ENCODE data around the gene IGSF3. TPM values are rescaled to one million over a fixed set of nuclear protein-coding genes. Genes with fewer than 3 reads are reported as not detected.

IGSF3 gene
- total and polyA plus RNA-seq, 2 of the 8 experiments (the other 6 are each of a cell fraction or from before 2014, with no cell fraction given), result 30.0 to 32.2 TPM

DNA sequence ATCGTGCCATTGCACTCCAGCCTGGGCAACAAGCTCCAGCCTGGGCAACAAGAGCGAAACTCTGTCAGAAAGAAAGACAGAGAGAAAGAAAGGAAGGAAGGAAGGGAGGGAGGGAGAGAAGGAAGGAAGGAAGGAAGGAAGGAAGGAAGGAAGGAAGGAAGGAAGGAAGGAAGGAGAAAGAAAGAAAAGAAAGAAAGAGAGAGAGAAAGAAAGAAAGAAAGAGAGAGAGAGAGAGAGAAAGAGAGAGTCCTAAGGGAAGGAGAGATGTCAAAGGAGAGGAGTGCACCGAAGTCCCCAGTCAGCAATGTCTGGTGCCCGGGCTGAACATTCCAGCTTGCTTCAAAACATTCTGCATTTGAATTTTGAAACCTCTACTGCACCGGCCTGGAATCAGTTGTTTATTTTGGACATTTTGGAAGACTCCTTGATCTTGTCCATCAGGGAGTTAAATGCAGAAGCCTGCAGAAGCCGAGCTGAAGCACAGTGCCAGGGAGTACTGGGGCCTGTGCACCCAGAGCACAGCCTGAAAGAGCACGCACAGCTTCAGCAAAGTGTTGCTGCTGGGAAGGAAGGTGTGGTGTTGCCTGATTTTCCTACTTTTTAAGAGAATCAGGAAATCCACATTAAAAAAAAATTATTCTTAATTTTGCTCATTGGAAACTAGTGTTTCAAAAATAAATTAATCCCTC, 3.7 kb upstream of the IGSF3 start:
- no peak overlapping the region for H2BK5ac ChIP-seq (ENCODE audit: low read depth, low read length)
- H3K18ac ChIP-seq (ENCODE audit: extremely low read depth, low read length), result no peak overlapping the region
- H3K4me1 ChIP-seq (replicated peaks in 1 of 4; ENCODE audit: control insufficient read depth in 3 of 4, insufficient read depth in 4 of 4, low read length in 3 of 4), result peaks cover 3 to 9% (median 6%) of the 10 kb centered on the region in 4 experiments; a peak in 4 of 7 replicates
- no peak overlapping the region for H3K4me3 ChIP-seq (ENCODE audit: extremely low read depth in 1 of 4, insufficient read depth in 2 of 4, low read depth in 3 of 4, low read length in 4 of 4)
- H3K23ac ChIP-seq (ENCODE audit: insufficient read length), result no peak overlapping the region
- H3K27ac ChIP-seq (ENCODE audit: low read depth, low read length), result no peak overlapping the region
- no peak overlapping the region for H3K14ac ChIP-seq (ENCODE audit: insufficient read length)
- no peak overlapping the region for H2BK20ac ChIP-seq (ENCODE audit: low read length)
- WGBS, 2 experiments (ENCODE audit: extremely low coverage in 1 of 2, insufficient coverage in 1 of 2, insufficient read length in 1 of 2, insufficient replicate concordance in 2 of 2, low coverage in 1 of 2, low lambda C conversion rate in 2 of 2, missing lambda C conversion rate in 1 of 2), result 91% methylated on average over 6 of the region's 7 CpGs; no CpG with 5 or more reads in 1 of the 2 experiments
- no peak overlapping the region for H2BK120ac ChIP-seq (replicated peaks; ENCODE audit: low read depth, low read length)
- H4K5ac ChIP-seq (ENCODE audit: insufficient read length, low read depth, low read length), result no peak overlapping the region
- no peak overlapping the region for H3K4ac ChIP-seq (replicated peaks; ENCODE audit: insufficient read length, low read depth, low read length)
- no peaks in the 10 kb centered on the region for H3K9me3 ChIP-seq (ENCODE audit: insufficient read depth in 2 of 2, low read depth in 1 of 2, low read length in 1 of 2)
- CTCF ChIA-PET (ENCODE audit: partially characterized antibody), result interaction anchor here (0.6 to 3.4 kb wide), 11 partner anchors 10 to 741 kb away, joined by 3 to 36 read pairs (median 5); partner anchors contain the start of gene CD58
- DNase-seq (ENCODE audit: low read depth in 1 of 2, low spot score in 2 of 2) (no peak), FAIRE-seq (no peak)
- no peak overlapping the region for H2AFZ ChIP-seq (ENCODE audit: low read length)
- H3K4me2 ChIP-seq (ENCODE audit: insufficient read depth in 1 of 2, low read depth in 2 of 2, low read length in 2 of 2), result no peak overlapping the region
- H2AK5ac ChIP-seq (ENCODE audit: low read depth, low read length), result no peak overlapping the region
- POLR2A ChIA-PET (ENCODE audit: partially characterized antibody), result no interaction called here
- H4K91ac ChIP-seq (replicated peaks; ENCODE audit: insufficient read length, low read length), result no peak overlapping the region
- H3K36me3 ChIP-seq (ENCODE audit: control insufficient read depth in 2 of 4, insufficient read depth in 4 of 4, low read length in 3 of 4), result no peaks in the 10 kb centered on the region
- no peak overlapping the region for H2BK12ac ChIP-seq (ENCODE audit: low read depth, low read length)
- peaks cover 3% of the 10 kb centered on the region in 2 experiments for H4K20me1 ChIP-seq (replicated peaks in 1 of 2; ENCODE audit: control insufficient read depth in 1 of 2, insufficient read depth in 2 of 2, low read length in 2 of 2)
- H3K56ac ChIP-seq (replicated peaks; ENCODE audit: insufficient read length, low read depth, low read length), result no peak overlapping the region
- no peak overlapping the region for H4K8ac ChIP-seq (ENCODE audit: extremely low read depth, insufficient read depth, low read length)
- no peak overlapping the region for H2BK15ac ChIP-seq (ENCODE audit: low read length)
- H3K23me2 ChIP-seq (ENCODE audit: low read depth, low read length), result peaks cover 11% of the 10 kb centered on the region
- H3K79me1 ChIP-seq (ENCODE audit: low read depth, low read length), result peaks cover 3% of the 10 kb centered on the region; the same call in 1 of the 2 replicates
- H3K79me2 ChIP-seq (ENCODE audit: control insufficient read depth in 1 of 2, insufficient read depth in 2 of 2, low read length in 2 of 2), result no peaks in the 10 kb centered on the region; a peak in 1 of 4 replicates
- H3K9ac ChIP-seq (replicated peaks in 1 of 4; ENCODE audit: extremely low read depth in 1 of 4, low read depth in 3 of 4, low read length in 3 of 4), result no peak overlapping the region
- H3K27me3 ChIP-seq (replicated peaks in 1 of 4; ENCODE audit: control insufficient read depth in 3 of 4, extremely low read depth in 1 of 4, insufficient read depth in 3 of 4, low read length in 3 of 4), result peaks cover 0 to under 1% (median 0%) of the 10 kb centered on the region in 4 experiments; a peak in 2 of 7 replicates
- no peak for TF ChIP-seq POLR2AphosphoS5 (IDR thresholded peaks at IDR 0.05; ENCODE audit: low read depth, low read length)
- no peak for TF ChIP-seq ATF3 (IDR thresholded peaks at IDR 0.05; ENCODE audit: insufficient read depth, low read depth, low read length)
- no peak for TF ChIP-seq RXRA (IDR thresholded peaks at IDR 0.05; ENCODE audit: insufficient read depth, low read depth, low read length)
- TF ChIP-seq BACH1 (IDR thresholded peaks at IDR 0.05; ENCODE audit: low read length), result no peak
- no peak for TF ChIP-seq RBBP5 (IDR thresholded peaks at IDR 0.05; ENCODE audit: borderline replicate concordance, low read depth, low read length)
- TF ChIP-seq SIN3A (conservative IDR thresholded peaks at IDR 0.05 in 1 of 2, IDR thresholded peaks at IDR 0.05 in 1 of 2; ENCODE audit: low read depth in 1 of 2, low read length in 2 of 2), result no peak
- TF ChIP-seq CTBP2 (IDR thresholded peaks at IDR 0.05; ENCODE audit: borderline replicate concordance, insufficient read depth, insufficient read length, low read length), result no peak
- TF ChIP-seq SP2 (IDR thresholded peaks at IDR 0.05; ENCODE audit: low read length), result no peak
- no peak for TF ChIP-seq NANOG (IDR thresholded peaks at IDR 0.05; ENCODE audit: insufficient read depth, low read depth, low read length, poor library complexity, severe bottlenecking)
- TF ChIP-seq SRF (IDR thresholded peaks at IDR 0.05; ENCODE audit: low read depth, low read length), result no peak
- TF ChIP-seq POLR2A (IDR thresholded peaks at IDR 0.05; ENCODE audit: control extremely low read depth in 1 of 2, low read depth in 2 of 2, low read length in 2 of 2), result no peak
- TF ChIP-seq GABPA (IDR thresholded peaks at IDR 0.05; ENCODE audit: borderline replicate concordance, insufficient read depth, low read length), result no peak

All from H1 (cell line).